Measurements from ENCODE around the gene PPIL6. TPM values are rescaled to one million over a fixed set of nuclear protein-coding genes. Genes with fewer than 3 reads are reported as not detected.

PPIL6 gene
- 10 to 100 TPM; 16.6 to 21.7 (median 18.9) TPM for polyA plus RNA-seq (ENCODE audit: insufficient read length in 4 of 4)

DNA sequence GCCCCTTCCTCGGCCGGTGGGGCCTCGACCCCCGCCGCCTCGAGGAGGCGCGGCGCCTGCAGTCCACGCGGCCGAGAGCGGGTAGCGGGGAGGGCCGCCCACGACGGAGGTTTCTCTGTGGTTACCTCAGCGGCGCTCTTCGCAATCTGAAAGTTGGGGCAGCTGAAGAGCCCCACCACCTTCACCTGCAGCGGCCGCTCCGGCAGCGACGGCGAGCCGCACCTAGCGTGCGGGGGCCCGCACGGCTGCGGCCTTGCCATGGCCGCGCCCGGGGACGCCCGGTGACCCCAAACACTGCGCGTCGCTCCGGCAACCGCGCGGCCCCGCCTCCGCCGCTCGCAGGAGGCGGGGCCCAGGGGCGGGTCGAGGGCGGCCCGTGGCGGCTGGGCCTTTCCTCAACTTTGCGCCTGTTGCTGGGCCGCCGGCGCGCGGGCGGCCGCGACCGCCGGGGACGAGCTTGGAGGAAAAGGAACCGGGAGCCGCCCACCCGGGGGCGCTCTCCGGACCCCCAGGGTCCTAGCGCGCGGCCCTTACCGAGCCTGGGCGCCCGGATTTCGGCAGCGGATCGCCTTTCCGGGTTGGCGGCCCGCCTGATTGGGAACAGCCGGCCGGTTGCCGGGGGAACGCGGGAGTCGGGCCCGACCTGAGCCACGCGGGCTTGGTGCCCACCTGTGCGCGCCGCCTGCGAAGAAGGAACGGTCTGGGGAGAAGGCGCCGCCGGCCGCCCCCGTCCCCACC lies at the start of gene PPIL6, which contains the start of gene SMPD2:
PPIL6 (minus strand) TSS at position 298 of the 738 bp plus-strand sequence; CDS start at position 260, 38 bp downstream.
SMPD2 (plus strand) TSS at position 394 of the 738 bp plus-strand sequence. CDS start 398 bp downstream, outside the sequence.
- DNase-seq (ENCODE audit: low read depth in 4 of 4, low spot score in 3 of 4): peak; percentile 84 to 93 (median 91)

- DNase-seq (ENCODE audit: low read depth in 4 of 4, low spot score in 3 of 4): no peak
These were observed 47.6 kb upstream of the PPIL6 start for GRCh38 chr6:109488001-109488400.

GRCh38 chr6:109486068-109486467 lies 45.6 kb upstream of the PPIL6 start:
- no peak for DNase-seq (ENCODE audit: low read depth in 4 of 4, low spot score in 3 of 4)

GRCh38 chr6:109485266-109485935 lies 45.0 kb upstream of the PPIL6 start:
- no peak for DNase-seq (ENCODE audit: low read depth in 4 of 4, low spot score in 3 of 4)

GRCh38 chr6:109484122-109484521 lies 43.7 kb upstream of the PPIL6 start:
- DNase-seq (ENCODE audit: low read depth in 4 of 4, low spot score in 3 of 4): no peak

- DNase-seq (ENCODE audit: low read depth in 4 of 4, low spot score in 3 of 4): no peak
These were observed 43.3 kb upstream of the PPIL6 start for GRCh38 chr6:109483735-109484057.

DNA sequence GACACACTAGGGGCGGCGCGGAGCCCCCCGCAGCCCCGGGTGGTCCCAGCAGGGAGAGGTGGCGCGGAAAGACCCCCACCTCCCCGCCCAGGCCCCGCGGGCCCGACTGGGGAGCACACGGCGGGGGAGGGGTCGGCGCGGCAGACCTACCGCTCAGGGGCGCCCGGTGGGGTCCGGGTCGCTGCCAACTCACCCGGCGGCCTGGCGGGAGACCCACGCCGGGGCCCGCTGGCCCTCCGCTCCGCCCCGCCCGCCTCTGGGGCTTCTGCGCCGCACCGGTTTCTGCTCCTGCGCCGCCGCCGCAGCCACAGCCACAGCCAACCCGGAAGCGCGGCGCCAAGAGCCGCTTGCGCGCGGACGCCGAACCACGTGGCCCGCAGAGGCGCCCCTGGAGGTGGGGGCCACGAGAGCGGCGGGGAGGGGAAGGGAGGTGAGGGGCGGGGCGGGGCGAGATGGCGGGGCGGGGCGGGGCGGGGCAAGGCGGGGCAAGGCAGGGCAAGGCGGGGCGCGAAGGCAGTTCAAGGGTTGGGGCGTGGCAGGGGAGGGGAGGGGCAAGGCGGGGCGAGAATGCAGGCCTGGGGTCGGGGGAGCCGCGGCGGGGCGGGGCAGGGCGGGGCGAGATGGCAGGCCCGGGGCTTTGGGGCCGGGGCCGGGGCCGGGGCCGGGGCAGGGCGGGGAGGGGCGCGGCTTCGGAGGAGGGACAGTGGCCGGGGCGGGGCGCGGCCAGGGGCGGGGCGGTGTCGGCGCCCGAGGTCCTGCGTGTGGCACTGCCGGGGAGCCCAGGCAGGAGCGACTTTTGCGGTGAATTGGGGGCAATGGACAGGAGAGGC lies 42.7 kb upstream of the PPIL6 start, which contains the start of gene ZBTB24:
ZBTB24 (minus strand) TSS at position 315 of the 830 bp plus-strand sequence. CDS start 1,193 bp downstream, outside the sequence.
- DNase-seq (ENCODE audit: low read depth in 4 of 4, low spot score in 3 of 4): peak; percentile 65 to 75 (median 70)

DNA sequence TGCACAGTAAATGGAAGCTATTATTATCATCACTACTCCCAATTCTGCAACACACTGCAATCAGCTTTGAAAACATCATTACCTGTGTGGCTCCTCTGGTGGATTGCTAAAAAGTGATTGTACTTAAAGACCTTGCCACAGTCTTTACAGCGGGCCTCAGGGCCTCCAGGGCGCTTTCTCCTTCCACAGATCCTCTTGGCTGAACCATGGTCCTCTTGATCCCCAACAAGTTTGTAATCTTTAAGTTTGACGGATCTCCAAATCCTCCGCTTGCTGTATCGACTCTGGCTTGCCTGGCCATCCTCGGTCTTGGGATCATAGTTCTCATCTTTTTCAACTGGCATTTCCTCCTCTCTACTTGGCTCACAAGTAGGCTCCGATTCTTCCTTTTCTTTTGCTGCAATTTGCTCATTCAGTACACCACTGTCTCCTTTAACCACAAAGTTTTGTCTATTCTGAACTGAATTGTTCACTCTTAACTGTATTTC lies 40.6 kb upstream of the PPIL6 start:
- DNase-seq (ENCODE audit: low read depth in 4 of 4, low spot score in 3 of 4): no peak

- DNase-seq (ENCODE audit: low read depth in 4 of 4, low spot score in 3 of 4): no peak
These were observed 38.6 kb upstream of the PPIL6 start for GRCh38 chr6:109478841-109479624.

DNA sequence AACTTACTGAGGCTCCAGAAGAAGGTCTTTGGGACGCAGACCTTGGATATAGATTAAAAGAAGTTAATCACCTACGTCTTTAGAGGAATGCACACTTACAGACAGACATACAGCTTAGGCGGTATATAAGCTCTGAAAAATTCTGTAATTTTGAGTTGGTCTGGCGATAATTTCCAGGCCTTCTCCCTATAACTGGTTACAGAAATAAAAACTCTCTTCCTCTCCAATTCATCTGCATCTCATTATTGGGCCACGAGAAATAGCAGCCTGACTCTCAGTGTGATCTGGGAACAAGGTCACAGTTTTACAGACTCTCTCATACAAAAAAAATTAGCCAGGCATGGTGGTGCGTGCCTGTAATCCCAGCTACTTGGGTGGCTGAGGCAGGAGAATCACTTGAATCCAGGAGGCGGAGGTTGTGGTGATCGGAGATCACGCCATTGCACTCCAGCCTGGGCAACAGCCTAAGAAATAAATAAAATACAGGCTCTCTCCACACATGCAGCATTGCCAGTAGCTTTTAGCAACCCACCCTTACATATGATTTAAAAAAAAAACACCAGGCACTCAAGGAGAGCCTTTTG lies 37.9 kb upstream of the PPIL6 start:
- no peak for DNase-seq (ENCODE audit: low read depth in 4 of 4, low spot score in 3 of 4)

- DNase-seq (ENCODE audit: low read depth in 4 of 4, low spot score in 3 of 4): no peak
These were observed 37.3 kb upstream of the PPIL6 start for GRCh38 chr6:109477725-109478124.

DNA sequence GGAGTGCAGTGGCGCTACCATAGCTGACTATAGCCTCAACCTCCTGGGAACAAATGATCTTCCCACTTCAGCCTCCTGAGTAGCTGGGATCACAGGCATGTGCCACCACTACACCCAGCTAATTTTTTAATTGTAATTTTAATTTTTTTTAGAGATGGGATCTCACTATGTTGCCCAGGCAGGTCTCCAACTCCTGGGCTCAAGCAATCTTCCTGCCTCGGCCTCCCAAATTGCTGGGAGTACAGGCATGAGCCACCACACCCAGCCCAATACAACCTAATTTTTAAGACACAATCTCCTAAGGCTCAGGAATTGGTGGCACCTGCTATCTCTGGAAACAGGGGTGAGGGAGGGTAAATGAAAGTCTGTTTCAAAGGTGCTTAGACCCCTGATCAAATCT lies 36.8 kb upstream of the PPIL6 start:
- no peak for DNase-seq (ENCODE audit: low read depth in 4 of 4, low spot score in 3 of 4)

DNA sequence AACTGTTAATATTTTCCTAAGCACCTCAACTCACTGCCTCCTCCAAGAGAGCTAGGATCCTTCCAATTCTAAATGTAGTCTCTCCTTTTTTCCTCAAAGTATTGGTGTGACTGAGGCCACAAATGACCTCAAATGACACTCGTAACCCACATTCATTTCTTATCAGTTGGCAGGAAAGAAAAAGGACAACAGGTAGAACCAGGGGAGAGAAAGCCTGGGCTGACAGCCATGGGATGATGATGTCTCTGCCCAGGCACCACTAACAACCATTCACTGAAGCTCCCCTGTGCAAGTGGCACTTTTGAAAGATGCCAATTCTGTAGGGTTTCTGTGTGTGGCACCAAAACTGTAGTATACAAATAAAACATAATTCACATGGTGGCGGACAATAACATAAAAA lies 35.2 kb upstream of the PPIL6 start:
- no peak for DNase-seq (ENCODE audit: low read depth in 4 of 4, low spot score in 3 of 4)

DNA sequence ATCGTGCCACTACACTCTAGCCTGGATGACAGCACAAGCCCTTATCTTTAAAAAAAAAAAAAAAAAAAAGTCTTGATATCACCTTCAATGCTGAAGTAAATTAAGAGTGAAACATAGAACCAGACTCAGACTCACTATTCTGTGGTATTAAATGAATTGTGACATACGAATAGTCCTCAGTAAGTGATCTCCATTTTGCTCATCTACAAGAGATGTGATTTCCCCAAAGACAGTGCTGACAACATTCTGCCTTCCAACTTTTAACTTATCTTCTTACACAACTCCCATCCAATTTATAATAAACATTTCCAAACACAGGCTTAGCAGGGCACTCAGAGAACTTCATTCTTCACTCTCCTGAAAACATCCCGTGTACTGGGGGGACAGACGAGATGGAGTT lies 34.6 kb upstream of the PPIL6 start:
- no peak for DNase-seq (ENCODE audit: low read depth in 4 of 4, low spot score in 3 of 4)

- DNase-seq (ENCODE audit: low read depth in 4 of 4, low spot score in 3 of 4): no peak
These were observed 32.7 kb upstream of the PPIL6 start for GRCh38 chr6:109473120-109473519.

DNA sequence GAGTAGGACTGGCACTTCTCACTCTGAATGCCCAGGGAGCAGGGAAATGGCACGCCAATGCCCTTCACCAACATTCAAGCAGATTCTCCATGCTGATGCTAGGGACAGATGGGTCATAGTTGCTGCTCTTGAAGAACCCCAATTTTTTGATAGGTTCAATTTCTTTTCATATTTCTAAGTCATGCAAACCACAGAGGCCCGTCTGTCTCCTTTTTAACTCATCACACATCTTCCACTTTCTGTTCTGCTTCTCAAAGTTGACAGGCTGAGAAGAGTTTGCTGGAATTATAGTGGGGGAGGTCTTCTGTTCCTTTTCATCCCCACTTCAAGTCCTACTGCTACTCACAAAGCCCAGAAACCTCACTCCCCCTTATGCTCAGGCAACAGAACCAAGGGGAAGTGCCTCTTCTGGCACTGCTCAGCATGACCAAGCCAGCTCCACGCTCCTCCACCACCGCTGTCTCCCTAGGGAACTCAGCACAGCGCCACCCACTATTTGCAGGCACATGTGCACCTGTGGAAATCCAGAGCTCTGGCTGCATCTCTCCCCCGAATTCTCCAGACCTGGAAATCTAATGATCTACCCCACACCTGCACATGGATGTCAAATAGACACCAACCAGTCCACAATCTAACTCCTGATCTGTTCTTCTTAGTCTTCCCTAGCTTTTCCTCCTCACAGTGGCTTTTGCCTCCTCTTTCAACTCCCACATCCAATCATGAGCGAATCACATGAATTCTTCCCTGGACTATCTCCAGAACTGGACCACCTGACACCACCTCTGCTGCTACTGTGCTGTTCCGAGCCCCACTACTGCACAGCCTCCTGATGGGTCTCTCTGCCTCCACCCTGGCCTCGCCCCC lies 31.9 kb upstream of the PPIL6 start:
- DNase-seq (ENCODE audit: low read depth in 4 of 4, low spot score in 3 of 4): no peak

DNA sequence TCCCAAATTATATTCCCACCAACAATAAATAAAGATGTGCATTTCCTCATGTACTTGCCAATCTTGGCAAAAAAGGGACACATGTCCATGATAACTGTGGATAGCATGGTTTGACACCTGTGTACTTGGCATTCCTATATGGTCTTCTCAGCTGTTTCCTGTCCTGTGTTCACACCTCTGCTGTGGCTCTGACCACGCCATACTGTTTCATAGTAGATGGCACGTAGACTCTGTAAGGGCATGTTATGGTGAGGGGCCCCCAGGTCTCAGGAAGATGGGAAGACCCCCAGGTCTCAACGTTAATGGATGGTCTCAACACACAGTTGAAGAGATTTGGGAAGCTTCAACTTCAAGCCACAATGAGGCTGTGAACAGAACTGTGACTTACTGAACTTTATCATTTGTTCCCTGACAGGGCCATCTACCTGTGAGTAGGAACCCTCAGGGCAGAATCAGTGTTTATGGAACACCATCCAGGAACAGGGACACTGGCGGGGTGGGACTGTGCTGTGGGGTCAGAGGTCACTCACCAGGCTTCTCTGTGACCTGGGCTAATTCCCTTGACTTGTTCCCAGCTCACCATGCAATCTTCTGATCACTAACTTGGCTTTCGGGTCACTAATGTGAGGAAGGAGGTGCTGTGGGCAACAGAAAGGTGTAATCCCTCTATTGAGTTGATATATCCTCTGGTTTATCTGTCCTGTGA lies 30.8 kb upstream of the PPIL6 start:
- no peak for DNase-seq (ENCODE audit: low read depth in 4 of 4, low spot score in 3 of 4)

DNA sequence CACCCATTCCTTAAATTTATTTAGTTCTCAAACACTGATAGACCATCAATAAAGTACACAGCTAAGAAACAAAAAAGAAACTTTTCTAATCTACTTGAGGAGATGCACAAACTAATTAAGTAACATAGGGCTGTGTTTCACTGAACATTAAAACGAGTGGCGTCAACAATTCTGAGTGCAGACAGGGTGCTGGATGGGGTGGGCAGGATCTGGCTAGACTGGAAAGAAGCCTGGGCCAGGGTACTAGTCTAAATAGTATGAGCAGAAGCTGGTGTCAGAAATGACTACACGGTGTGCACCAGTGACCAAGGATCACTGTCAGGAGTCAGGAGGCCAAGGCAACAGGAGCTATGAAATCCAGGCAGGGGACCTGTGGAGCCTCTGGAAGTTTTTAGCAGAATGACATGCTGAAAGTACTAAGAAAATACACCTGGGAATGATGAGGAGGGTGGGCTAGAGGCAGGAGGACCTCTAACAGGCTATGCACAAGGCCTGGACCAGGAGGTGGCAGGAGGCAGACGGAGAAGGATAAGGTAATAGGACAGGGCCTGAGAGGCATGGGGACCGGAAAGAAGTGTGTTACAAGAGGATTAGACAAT lies 29.3 kb upstream of the PPIL6 start:
- no peak for DNase-seq (ENCODE audit: low read depth in 4 of 4, low spot score in 3 of 4)

Measured in right renal pelvis (tissue), 4 donors.